Stimulated activated CD4-positive, alpha-beta T cell treated with anti-CD3 and anti-CD28 coated beads, Interleukin-1b, Interleukin-23, amount 100 ng/mL, for 48 hours (primary cell): ENCODE measurements around the gene ASTN2.

ENCODE experiments used
- DNase-seq: peaks from one replicate; pipeline ENCODE4 v3.0.0-alpha.2; 2020

ASTN2 gene

GRCh38 chr9:116998305-116998704 lies 416.6 kb downstream of the ASTN2 start:
- DNase-seq = no peak

DNA sequence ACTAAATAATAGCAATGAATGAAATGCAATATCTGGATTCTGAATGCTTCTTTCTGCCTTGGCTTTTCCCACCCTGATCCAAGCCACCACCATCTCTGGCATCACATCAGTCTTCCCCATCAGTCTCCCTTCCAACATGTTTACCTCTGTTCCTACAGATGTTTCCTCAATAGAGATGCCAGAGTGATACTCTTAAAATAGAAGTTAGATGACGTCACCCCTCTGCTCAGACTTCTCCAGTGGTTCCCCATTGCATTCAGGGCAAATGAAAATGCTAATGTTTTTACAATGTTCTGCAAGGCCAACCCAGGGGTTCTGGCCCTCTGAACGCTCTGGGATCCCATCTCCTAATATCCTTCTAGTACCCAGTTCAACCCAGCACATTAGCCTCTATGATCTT lies 422.0 kb downstream of the ASTN2 start:
- no peak for DNase-seq

DNA sequence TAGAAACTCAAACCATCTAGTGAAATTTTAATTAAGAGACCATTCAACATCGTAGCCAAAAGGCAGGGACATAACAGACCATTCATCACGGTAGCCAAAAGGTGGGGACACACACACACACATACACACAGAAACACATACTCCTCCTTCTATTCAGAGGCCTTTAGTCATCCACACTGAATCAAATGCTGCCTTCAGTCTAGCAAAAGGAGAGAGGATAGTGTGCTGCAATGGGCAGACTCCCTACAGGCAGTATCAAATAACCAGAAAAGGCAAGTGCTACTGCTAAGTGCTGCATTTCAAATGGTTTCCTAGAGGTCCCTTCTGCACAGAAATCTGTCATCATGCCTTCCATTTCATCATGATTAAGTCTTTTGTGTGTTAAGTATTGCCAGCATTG lies 423.8 kb downstream of the ASTN2 start:
- no peak for DNase-seq

DNA sequence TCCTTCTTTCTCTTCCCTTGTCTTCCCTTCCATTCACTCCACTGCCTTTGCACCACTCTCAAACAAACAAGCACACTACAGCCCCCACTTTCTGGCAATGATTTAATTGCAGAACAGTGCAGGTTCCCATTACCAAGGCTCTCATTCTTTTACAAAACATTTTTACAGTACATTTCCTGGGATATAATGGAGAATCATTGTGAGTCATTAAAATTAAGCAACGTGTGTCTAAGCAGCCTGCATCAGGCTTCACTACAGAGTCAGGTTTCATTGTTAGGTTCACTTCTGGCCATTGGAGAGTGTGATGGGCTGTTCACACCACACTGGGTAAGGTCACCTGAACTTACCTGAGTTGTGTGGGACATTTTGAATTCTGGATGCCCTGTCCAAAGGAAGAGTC lies 424.3 kb downstream of the ASTN2 start:
- DNase-seq = no peak

- no peak for DNase-seq
Measured at GRCh38 chr9:116987721-116988485, 427.0 kb downstream of the ASTN2 start.

- no peak for DNase-seq
Measured at GRCh38 chr9:116986015-116986414, 428.8 kb downstream of the ASTN2 start.

- DNase-seq = no peak
Measured at GRCh38 chr9:116985596-116985995, 429.3 kb downstream of the ASTN2 start.

- no peak for DNase-seq
Measured at GRCh38 chr9:116984111-116984510, 430.7 kb downstream of the ASTN2 start.

GRCh38 chr9:116980582-116981120 lies 434.2 kb downstream of the ASTN2 start:
- no peak for DNase-seq

DNA sequence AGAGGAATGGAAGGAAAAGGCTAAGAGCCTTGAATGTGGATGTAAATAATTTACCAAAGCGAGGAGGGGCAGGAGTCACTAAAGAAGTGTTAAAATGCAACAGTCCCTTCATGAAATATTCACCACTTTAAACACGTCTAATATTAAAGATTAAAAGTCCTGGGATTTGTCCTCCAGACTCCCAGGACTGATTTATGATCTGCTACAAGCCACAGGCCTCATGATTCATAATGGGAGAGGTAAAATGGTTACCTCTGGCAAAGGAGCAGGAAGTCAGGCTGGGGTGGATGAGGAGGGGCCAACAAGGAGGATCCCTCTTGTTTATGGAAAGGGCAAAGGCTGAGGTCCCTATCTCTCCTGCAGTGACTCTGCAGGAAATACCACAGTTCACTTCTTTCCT lies 435.4 kb downstream of the ASTN2 start:
- DNase-seq = no peak

GRCh38 chr9:116978155-116978554 lies 436.7 kb downstream of the ASTN2 start:
- DNase-seq = no peak

DNA sequence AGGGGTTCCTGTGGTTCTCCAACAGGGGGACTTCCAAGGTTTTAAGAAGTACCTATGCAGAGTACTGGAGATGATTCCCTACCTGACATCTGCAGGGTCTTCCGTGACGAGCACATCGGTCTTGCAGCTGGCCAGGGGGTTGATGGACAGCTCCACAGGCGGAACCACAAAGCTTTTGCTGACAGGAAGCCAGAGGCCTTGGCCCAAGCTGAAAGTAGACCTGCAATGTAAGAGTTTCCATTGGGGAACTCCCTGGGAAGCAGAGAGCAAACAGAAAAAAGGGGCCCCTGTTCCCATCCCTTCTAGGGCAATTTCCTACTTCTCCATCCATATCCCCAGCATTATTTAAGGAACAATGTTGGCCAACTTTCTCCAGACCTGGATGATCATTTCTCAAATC lies 439.7 kb downstream of the ASTN2 start:
- no peak for DNase-seq

- no peak for DNase-seq
Measured at GRCh38 chr9:116966199-116966598, 448.7 kb downstream of the ASTN2 start.

DNA sequence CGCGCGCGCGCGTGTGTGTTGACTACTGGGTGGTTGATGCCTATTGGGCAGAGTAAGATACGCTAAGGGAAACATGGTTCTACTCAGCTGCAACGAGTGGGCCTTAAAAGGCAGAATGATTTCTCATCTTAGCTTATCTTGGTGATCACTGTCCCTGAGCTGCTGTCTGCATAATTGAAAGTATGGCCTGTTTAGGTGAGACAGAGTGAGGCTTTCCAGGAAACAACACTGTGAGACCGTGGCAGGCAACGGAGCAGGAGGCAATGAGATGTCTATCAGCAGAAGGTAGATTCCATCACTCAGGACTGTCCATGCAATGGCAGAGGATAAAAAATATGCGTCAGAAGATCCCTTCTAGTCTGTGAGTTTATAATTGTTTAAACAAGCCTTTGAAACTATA lies 450.6 kb downstream of the ASTN2 start:
- no peak for DNase-seq

DNA sequence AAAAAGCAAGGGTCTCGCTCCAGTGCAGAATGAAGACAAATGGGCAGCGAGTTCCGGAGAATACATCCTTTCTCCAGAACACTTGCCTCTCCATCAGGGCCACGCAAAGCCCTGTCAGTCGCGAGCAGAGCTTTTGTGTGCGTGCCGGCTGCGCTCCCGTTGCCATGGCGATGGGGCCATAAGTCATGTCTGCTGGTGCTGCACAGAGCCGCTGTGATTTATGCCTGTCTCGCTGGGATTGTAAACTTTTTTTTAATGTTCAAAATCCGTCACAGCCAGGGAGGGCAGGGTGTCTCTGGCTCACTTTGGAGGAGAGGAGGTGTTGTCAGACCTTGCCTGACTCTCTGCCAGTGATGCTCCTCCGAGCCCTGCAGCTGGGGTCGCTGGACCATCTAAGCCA lies 455.0 kb downstream of the ASTN2 start:
- DNase-seq = no peak

- DNase-seq = no peak
Measured at GRCh38 chr9:116958881-116959280, 456.0 kb downstream of the ASTN2 start.

- DNase-seq = no peak
Measured at GRCh38 chr9:116954731-116955130, 460.1 kb downstream of the ASTN2 start.

DNA sequence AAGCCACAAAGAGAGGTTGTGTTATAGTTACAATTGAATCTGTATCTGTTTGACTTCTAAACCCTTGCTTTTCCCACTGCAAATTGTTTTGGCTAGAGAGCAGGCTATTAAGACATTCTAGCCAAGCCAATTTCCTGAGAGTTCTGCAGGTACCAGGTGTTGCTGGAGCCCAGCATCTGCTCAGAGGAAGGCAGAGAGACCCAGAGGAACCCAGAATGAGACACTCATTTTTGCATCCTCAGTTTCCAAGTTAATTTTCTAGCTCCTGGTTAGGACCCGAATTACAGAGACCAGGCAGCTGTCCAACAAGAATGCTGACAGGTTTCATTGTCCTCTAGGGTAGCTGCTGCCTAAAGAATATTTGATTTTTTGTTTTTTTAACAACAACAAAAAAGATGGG lies 461.6 kb downstream of the ASTN2 start:
- no peak for DNase-seq

DNA sequence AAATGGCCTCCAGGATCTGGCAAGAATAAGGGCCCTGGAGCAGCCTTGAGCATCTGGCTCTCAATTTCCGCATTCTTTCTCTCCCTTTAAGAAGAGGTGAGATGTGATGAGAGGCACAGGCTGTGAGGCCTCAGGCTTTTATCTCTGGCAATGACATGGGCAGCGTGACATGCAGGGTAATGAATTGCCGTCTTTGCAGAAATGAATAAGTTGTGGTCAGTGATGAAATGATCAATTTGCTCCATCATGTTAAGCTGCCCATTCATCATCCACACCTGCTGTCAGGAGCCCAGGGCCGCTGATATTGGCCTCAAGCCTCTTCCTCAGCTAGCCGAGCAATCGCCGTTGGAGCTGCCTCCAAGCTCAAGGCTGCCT lies 462.4 kb downstream of the ASTN2 start:
- no peak for DNase-seq

GRCh38 chr9:116951588-116952435 lies 463.0 kb downstream of the ASTN2 start:
- DNase-seq = no peak

GRCh38 chr9:116945817-116946216 lies 469.0 kb downstream of the ASTN2 start:
- no peak for DNase-seq

GRCh38 chr9:116944714-116945534 lies 469.9 kb downstream of the ASTN2 start:
- no peak for DNase-seq

GRCh38 chr9:116943970-116944369 lies 470.9 kb downstream of the ASTN2 start:
- no peak for DNase-seq
